Activated CD4-positive, alpha-beta T cell treated with anti-CD3 and anti-CD28 coated beads, Interleukin-2, amount 10 ng/mL, durations not matched to agents 24 days and 14 days (primary cell): ENCODE data around the gene KHSRP. TPM values are rescaled to one million over a fixed set of nuclear protein-coding genes. Genes with fewer than 3 reads are reported as not detected.
"Not testable (repeated sequence)": the region's sequence is repeated elsewhere in the genome, so short reads cannot be mapped to it uniquely, and the experiment has no call there.

Experiments used
- DNase-seq: peaks from one replicate; pipeline ENCODE4 v3.0.0; 2022
- H3K27ac Mint-ChIP-seq: one replicate; pipeline ENCODE4 v1.8.0; 2022; ENCODE audit warnings: mild to moderate bottlenecking, mixed read lengths
- H3K27me3 Mint-ChIP-seq: one replicate; pipeline ENCODE4 v1.8.0; 2022; ENCODE audit warnings: mixed read lengths
- H3K36me3 Mint-ChIP-seq: one replicate; pipeline ENCODE4 v1.8.0; 2022; ENCODE audit warnings: low read depth, mild to moderate bottlenecking, mixed read lengths
- H3K4me1 Mint-ChIP-seq: one replicate; pipeline ENCODE4 v1.8.0; 2021; ENCODE audit warnings: mixed read lengths
- H3K4me3 Mint-ChIP-seq: one replicate; pipeline ENCODE4 v1.8.0; 2022; ENCODE audit warnings: mild to moderate bottlenecking, moderate library complexity, mixed read lengths
- H3K9me3 Mint-ChIP-seq: one replicate; pipeline ENCODE4 v1.8.0; 2021; ENCODE audit warnings: mixed read lengths
- intact Hi-C: fragments of 100-400 bp; cut with micrococcal nuclease; formaldehyde crosslinking; loops from one replicate; pipeline ENCODE4 v1.15.1; 2023
- total RNA-seq: library from RNA; stranded (reverse); gene quantifications from 2 replicates; pipeline ENCODE4 v1.2.3, GENCODE V29; 2022

Gene KHSRP
- total RNA-seq, 1 donor from 2014 or later: 435 TPM

GRCh38 chr19:6402837-6403608, 21.6 kb downstream of the KHSRP start:
- intact Hi-C loops: no loop called here
- Mint-ChIP-seq H3K27me3 (no peaks in the 10 kb centered on the region), H3K36me3 (no peaks in the 10 kb centered on the region), H3K4me1 (no peaks in the 10 kb centered on the region), H3K27ac (no peak overlapping the region), H3K4me3 (no peak overlapping the region), H3K9me3 (no peaks in the 10 kb centered on the region)
- DNase-seq: no peak

GRCh38 chr19:6402058-6402457, 22.6 kb downstream of the KHSRP start:
- no peaks in the 10 kb centered on the region for H3K9me3 Mint-ChIP-seq
- H3K27me3 Mint-ChIP-seq: no peaks in the 10 kb centered on the region
- no peaks in the 10 kb centered on the region for H3K4me1 Mint-ChIP-seq
- H3K36me3 Mint-ChIP-seq: no peaks in the 10 kb centered on the region
- H3K27ac Mint-ChIP-seq: no peak overlapping the region
- no peak overlapping the region for H3K4me3 Mint-ChIP-seq
- intact Hi-C loops: no loop called here
- no peak for DNase-seq

- H3K36me3 Mint-ChIP-seq, DNase-seq, H3K4me3 Mint-ChIP-seq, intact Hi-C loops, H3K27ac Mint-ChIP-seq, H3K27me3 Mint-ChIP-seq, H3K9me3 Mint-ChIP-seq, H3K4me1 Mint-ChIP-seq: not testable (repeated sequence)
Observed at GRCh38 chr19:6400062-6400944, 24.3 kb downstream of the KHSRP start.

GRCh38 chr19:6396305-6396704, 28.3 kb downstream of the KHSRP start:
- Mint-ChIP-seq H3K36me3 (peaks cover 7% of the 10 kb centered on the region), H3K27ac (no peak overlapping the region), H3K4me1 (peaks cover 13% of the 10 kb centered on the region), H3K27me3 (no peaks in the 10 kb centered on the region), H3K4me3 (no peak overlapping the region), H3K9me3 (no peaks in the 10 kb centered on the region)
- intact Hi-C loops: no loop called here
- DNase-seq: no peak

- H3K27ac Mint-ChIP-seq: peak overlapping the region; percentile 20
- H3K4me1 Mint-ChIP-seq: peaks cover 17% of the 10 kb centered on the region
- H3K4me3 Mint-ChIP-seq: peak overlapping the region; percentile 29
- no peak for DNase-seq
- H3K27me3 Mint-ChIP-seq: no peaks in the 10 kb centered on the region
- H3K36me3 Mint-ChIP-seq: peaks cover 13% of the 10 kb centered on the region
- intact Hi-C loops: no loop called here
- no peaks in the 10 kb centered on the region for H3K9me3 Mint-ChIP-seq
Observed at GRCh38 chr19:6394831-6395230, 29.8 kb downstream of the KHSRP start.

- intact Hi-C loops: loop anchor here (1.0 to 2.0 kb wide), 4 partner anchors 21 to 67 kb away; partner anchors contain the start of gene CLPP
- no peaks in the 10 kb centered on the region for H3K9me3 Mint-ChIP-seq
- H3K27me3 Mint-ChIP-seq: no peaks in the 10 kb centered on the region
- peaks cover 17% of the 10 kb centered on the region for H3K4me1 Mint-ChIP-seq
- peak overlapping the region; percentile 95 for H3K27ac Mint-ChIP-seq
- no peak for DNase-seq
- H3K4me3 Mint-ChIP-seq: peak overlapping the region; percentile 90
- peaks cover 17% of the 10 kb centered on the region for H3K36me3 Mint-ChIP-seq
Observed at GRCh38 chr19:6393983-6394412, 30.6 kb downstream of the KHSRP start.

GRCh38 chr19:6393074-6393982, 31.3 kb downstream of the KHSRP start, which contains the start of gene GTF2F1:
Gene GTF2F1, minus strand, starts transcription at chr19:6393164. Its CDS starts 169 bp downstream, at chr19:6392995.
- peak within 1 kb of the TSS; percentile 90 for H3K4me3 Mint-ChIP-seq
- DNase-seq: peak; percentile 97
- intact Hi-C loops: loop anchor here (1.0 to 2.0 kb wide), 4 partner anchors 20 to 67 kb away; partner anchors contain the start of gene CLPP
- no peaks in the 10 kb centered on the region for H3K9me3 Mint-ChIP-seq
- H3K27ac Mint-ChIP-seq: peak within 1 kb of the TSS; percentile 95
- no peaks in the 10 kb centered on the region for H3K27me3 Mint-ChIP-seq
- peaks cover 18% of the 10 kb centered on the region for H3K4me1 Mint-ChIP-seq
- peaks cover 23% of the 10 kb centered on the region for H3K36me3 Mint-ChIP-seq

- DNase-seq: peak; percentile 65
- Mint-ChIP-seq H3K4me3 (peak overlapping the region; percentile 90), H3K4me1 (peaks cover 19% of the 10 kb centered on the region), H3K36me3 (peaks cover 29% of the 10 kb centered on the region), H3K9me3 (no peaks in the 10 kb centered on the region), H3K27me3 (no peaks in the 10 kb centered on the region), H3K27ac (peak overlapping the region; percentile 95)
- intact Hi-C loops: loop anchor here (1.0 to 2.0 kb wide), 4 partner anchors 19 to 68 kb away; partner anchors contain the start of gene CLPP
Observed at GRCh38 chr19:6392221-6393073, 32.2 kb downstream of the KHSRP start.

- Mint-ChIP-seq H3K27me3 (no peaks in the 10 kb centered on the region), H3K9me3 (no peaks in the 10 kb centered on the region), H3K27ac (no peak overlapping the region), H3K36me3 (peaks cover 59% of the 10 kb centered on the region), H3K4me3 (no peak overlapping the region), H3K4me1 (peaks cover 15% of the 10 kb centered on the region)
- DNase-seq: no peak
- intact Hi-C loops: no loop called here
Observed at GRCh38 chr19:6387372-6387771, 37.2 kb downstream of the KHSRP start.

GRCh38 chr19:6384381-6384780, 40.2 kb downstream of the KHSRP start:
- no peak overlapping the region for H3K4me3 Mint-ChIP-seq
- no peak overlapping the region for H3K27ac Mint-ChIP-seq
- H3K9me3 Mint-ChIP-seq: no peaks in the 10 kb centered on the region
- peaks cover 4% of the 10 kb centered on the region for H3K4me1 Mint-ChIP-seq
- peaks cover 66% of the 10 kb centered on the region for H3K36me3 Mint-ChIP-seq
- intact Hi-C loops: no loop called here
- no peak for DNase-seq
- no peaks in the 10 kb centered on the region for H3K27me3 Mint-ChIP-seq

- Mint-ChIP-seq H3K9me3 (no peaks in the 10 kb centered on the region), H3K36me3 (peaks cover 62% of the 10 kb centered on the region), H3K4me3 (no peak overlapping the region), H3K27me3 (no peaks in the 10 kb centered on the region), H3K27ac (no peak overlapping the region), H3K4me1 (peaks cover 2% of the 10 kb centered on the region)
- intact Hi-C loops: no loop called here
- DNase-seq: no peak
Observed at GRCh38 chr19:6383188-6383587, 41.4 kb downstream of the KHSRP start.

GRCh38 chr19:6381030-6381750, 43.4 kb downstream of the KHSRP start:
- Mint-ChIP-seq H3K36me3 (peaks cover 50% of the 10 kb centered on the region), H3K4me3 (no peak overlapping the region), H3K27me3 (no peaks in the 10 kb centered on the region), H3K27ac (no peak overlapping the region), H3K4me1 (no peaks in the 10 kb centered on the region), H3K9me3 (no peaks in the 10 kb centered on the region)
- intact Hi-C loops: no loop called here
- no peak for DNase-seq
